OCI-LY7 (cell line): ENCODE measurements around the gene RNF145. TPM values are rescaled to one million over a fixed set of nuclear protein-coding genes. Genes with fewer than 3 reads are reported as not detected.

Experiments used
- BruUV-seq: library from RNA; stranded (reverse); fragments of 400-500 nt; replicated peaks from 2 replicates; lab custom pipeline; 2021; lab: Mats Ljungman, UMichigan
- CTCF ChIA-PET: fragments of 300-600 bp; sonication (Branson Sonifier 250); formaldehyde crosslinking; loops from one replicate; lab custom pipeline; 2022; ENCODE audit warnings: antibody characterized with exemption; ENCODE audit not compliant: unreplicated experiment; lab: Charles Lee
- POLR2A ChIA-PET: fragments of 300-600 bp; sonication (Branson Sonifier 250); formaldehyde crosslinking; loops from one replicate; lab custom pipeline; 2022; ENCODE audit warnings: antibody characterized with exemption; lab: Charles Lee
- DNase-seq: peaks from one replicate; pipeline ENCODE4 v3.0.0-alpha.2; 2015; ENCODE audit warnings: low spot score
- H2AFZ ChIP-seq: fragments of 200-600 bp; sonication (generic), shearing (Covaris generic); 2 replicates; pipeline ENCODE4 v1.6.1; 2014; ENCODE audit warnings: mild to moderate bottlenecking, antibody characterized with exemption, low read length, moderate library complexity
- H3K27ac ChIP-seq: fragments of 200-600 bp; sonication (generic); 2 replicates; pipeline ENCODE4 v1.5.1; 2014; ENCODE audit warnings: mixed run types, low read depth, mild to moderate bottlenecking, moderate library complexity, low read length, inconsistent platforms; ENCODE audit not compliant: poor library complexity, severe bottlenecking
- H3K36me3 ChIP-seq: fragments of 200-600 bp; sonication (generic); 2 replicates; pipeline ENCODE4 v1.6.1; 2014; ENCODE audit warnings: mild to moderate bottlenecking, antibody characterized with exemption, low read length, moderate library complexity, mixed read lengths; ENCODE audit not compliant: insufficient read depth
- H3K4me1 ChIP-seq: fragments of 200-600 bp; sonication (generic); 2 replicates; pipeline ENCODE4 v1.5.1; 2014; ENCODE audit warnings: mild to moderate bottlenecking, low read length; ENCODE audit not compliant: insufficient read depth, poor library complexity, severe bottlenecking
- H3K4me2 ChIP-seq: fragments of 200-600 bp; sonication (generic); 2 replicates; pipeline ENCODE4 v1.6.1; 2014; ENCODE audit warnings: mild to moderate bottlenecking, low read length
- H3K4me3 ChIP-seq: fragments of 200-600 bp; sonication (generic); 2 replicates; pipeline ENCODE4 v1.5.1; 2014; ENCODE audit warnings: mild to moderate bottlenecking, low read depth, low read length; ENCODE audit not compliant: poor library complexity, severe bottlenecking
- H3K79me2 ChIP-seq: fragments of 200-600 bp; sonication (generic); 2 replicates; pipeline ENCODE4 v1.6.1; 2016; ENCODE audit warnings: low read depth, mild to moderate bottlenecking, low read length, moderate library complexity, mixed read lengths; ENCODE audit not compliant: insufficient read depth
- H3K9me2 ChIP-seq: fragments of 200-600 bp; sonication (generic); 2 replicates; pipeline ENCODE4 v1.6.1; 2016; ENCODE audit warnings: mild to moderate bottlenecking, low read length, mixed read lengths; ENCODE audit not compliant: insufficient read depth
- H3K9me3 ChIP-seq: fragments of 200-600 bp; sonication (generic); 2 replicates; pipeline ENCODE4 v1.6.1; 2014; ENCODE audit warnings: mild to moderate bottlenecking, mixed run types, low read length, mixed read lengths
- H4K20me1 ChIP-seq: fragments of 200-600 bp; sonication (generic); 2 replicates; pipeline ENCODE4 v1.6.1; 2014; ENCODE audit warnings: mild to moderate bottlenecking, antibody characterized with exemption, low read length, moderate library complexity, mixed read lengths; ENCODE audit not compliant: insufficient read depth
- EZH2phosphoT487 ChIP-seq: fragments of 200-600 bp; sonication (generic); IDR thresholded peaks from 2 replicates; pipeline ENCODE4 v1.6.1; 2018; ENCODE audit warnings: low read depth, borderline replicate concordance, mild to moderate bottlenecking, mixed run types, antibody characterized with exemption, low read length, moderate library complexity, mixed read lengths
- intact Hi-C: fragments of 100-400 bp; cut with micrococcal nuclease; formaldehyde crosslinking; loops from one replicate; pipeline ENCODE4 v1.10.0; 2022; ENCODE audit not compliant: unreplicated experiment
- total RNA-seq, 2 experiments: library from RNA; depleted of rRNA in 1 of 2; stranded (reverse); fragments of >200 nt in 1 of 2; shearing (Covaris generic) in 1 of 2; gene quantifications; 2 replicates each; pipeline ENCODE4 v1.2.3, GENCODE V29; 2014 to 2022
- TF ChIP-seq, protein P1 (sequence below): fragments of 200-600 bp; sonication (generic); conservative IDR thresholded peaks from 2 replicates; pipeline ENCODE4 v1.5.1; 2014; ENCODE audit warnings: mild to moderate bottlenecking, antibody characterized with exemption, low read length, moderate library complexity, mixed read lengths

Gene RNF145
- total RNA-seq, 2 experiments from 2014 or later: 18.6 to 34.9 TPM

DNA sequence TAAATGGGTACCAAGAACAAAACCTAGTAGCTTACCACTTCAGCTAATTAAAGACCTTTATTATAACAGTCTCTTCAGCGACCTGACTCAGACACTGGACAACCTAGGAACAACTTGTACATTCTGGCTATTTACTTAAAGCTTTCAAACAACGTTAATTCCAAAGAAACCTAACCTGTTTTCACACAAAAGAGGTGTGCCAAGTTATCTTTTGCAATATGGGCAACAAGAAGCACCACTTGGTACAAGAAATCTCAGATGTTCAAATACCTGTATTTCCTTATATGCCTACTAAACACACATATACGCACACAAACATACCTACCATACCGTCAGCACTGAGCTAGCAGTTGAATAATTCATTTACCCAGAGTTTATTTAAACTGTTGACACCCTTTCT is 23.0 kb downstream of the RNF145 start:
- Histone ChIP-seq H3K9me3 (no peaks in the 10 kb centered on the region), H3K4me2 (no peak overlapping the region), H3K4me3 (no peak overlapping the region), H3K36me3 (peaks cover 70% of the 10 kb centered on the region), H3K79me2 (peaks cover 7% of the 10 kb centered on the region; the same call in 1 of the 2 replicates), H3K9me2 (no peaks in the 10 kb centered on the region), H3K4me1 (no peaks in the 10 kb centered on the region), H3K27ac (no peak overlapping the region), H2AFZ (no peak overlapping the region), H4K20me1 (no peaks in the 10 kb centered on the region)
- BruUV-seq: no TSS peak
- intact Hi-C loops: no loop called here
- no peak for DNase-seq
- ChIA-PET CTCF (no interaction called here), POLR2A (interaction anchor here (1.1 to 3.2 kb wide), 3 partner anchors 11 to 23 kb away, joined by 4 to 9 read pairs (median 5); no protein-coding TSS in a partner anchor)
- TF ChIP-seq, protein P1, sequence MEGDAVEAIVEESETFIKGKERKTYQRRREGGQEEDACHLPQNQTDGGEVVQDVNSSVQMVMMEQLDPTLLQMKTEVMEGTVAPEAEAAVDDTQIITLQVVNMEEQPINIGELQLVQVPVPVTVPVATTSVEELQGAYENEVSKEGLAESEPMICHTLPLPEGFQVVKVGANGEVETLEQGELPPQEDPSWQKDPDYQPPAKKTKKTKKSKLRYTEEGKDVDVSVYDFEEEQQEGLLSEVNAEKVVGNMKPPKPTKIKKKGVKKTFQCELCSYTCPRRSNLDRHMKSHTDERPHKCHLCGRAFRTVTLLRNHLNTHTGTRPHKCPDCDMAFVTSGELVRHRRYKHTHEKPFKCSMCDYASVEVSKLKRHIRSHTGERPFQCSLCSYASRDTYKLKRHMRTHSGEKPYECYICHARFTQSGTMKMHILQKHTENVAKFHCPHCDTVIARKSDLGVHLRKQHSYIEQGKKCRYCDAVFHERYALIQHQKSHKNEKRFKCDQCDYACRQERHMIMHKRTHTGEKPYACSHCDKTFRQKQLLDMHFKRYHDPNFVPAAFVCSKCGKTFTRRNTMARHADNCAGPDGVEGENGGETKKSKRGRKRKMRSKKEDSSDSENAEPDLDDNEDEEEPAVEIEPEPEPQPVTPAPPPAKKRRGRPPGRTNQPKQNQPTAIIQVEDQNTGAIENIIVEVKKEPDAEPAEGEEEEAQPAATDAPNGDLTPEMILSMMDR: no peak
- TF ChIP-seq EZH2phosphoT487: no peak

GRCh38 chr5:159185773-159186172 is 23.6 kb downstream of the RNF145 start:
- Histone ChIP-seq H2AFZ (no peak overlapping the region), H3K4me3 (no peak overlapping the region), H3K4me2 (no peak overlapping the region), H3K27ac (no peak overlapping the region), H3K4me1 (no peaks in the 10 kb centered on the region), H3K9me3 (no peaks in the 10 kb centered on the region), H3K36me3 (peaks cover 70% of the 10 kb centered on the region), H3K79me2 (peaks cover 8% of the 10 kb centered on the region; the same call in 1 of the 2 replicates), H4K20me1 (no peaks in the 10 kb centered on the region), H3K9me2 (no peaks in the 10 kb centered on the region)
- no TSS peak for BruUV-seq
- TF ChIP-seq, protein P1: no peak
- TF ChIP-seq EZH2phosphoT487: no peak
- no peak for DNase-seq
- ChIA-PET CTCF (interaction anchor here (0.6 kb wide), 1 partner anchor 612 kb away, joined by 3 read pairs; no protein-coding TSS in a partner anchor), POLR2A (interaction anchor here (1.1 to 3.2 kb wide), 3 partner anchors 12 to 22 kb away, joined by 4 to 9 read pairs (median 5); no protein-coding TSS in a partner anchor)
- intact Hi-C loops: no loop called here

DNA sequence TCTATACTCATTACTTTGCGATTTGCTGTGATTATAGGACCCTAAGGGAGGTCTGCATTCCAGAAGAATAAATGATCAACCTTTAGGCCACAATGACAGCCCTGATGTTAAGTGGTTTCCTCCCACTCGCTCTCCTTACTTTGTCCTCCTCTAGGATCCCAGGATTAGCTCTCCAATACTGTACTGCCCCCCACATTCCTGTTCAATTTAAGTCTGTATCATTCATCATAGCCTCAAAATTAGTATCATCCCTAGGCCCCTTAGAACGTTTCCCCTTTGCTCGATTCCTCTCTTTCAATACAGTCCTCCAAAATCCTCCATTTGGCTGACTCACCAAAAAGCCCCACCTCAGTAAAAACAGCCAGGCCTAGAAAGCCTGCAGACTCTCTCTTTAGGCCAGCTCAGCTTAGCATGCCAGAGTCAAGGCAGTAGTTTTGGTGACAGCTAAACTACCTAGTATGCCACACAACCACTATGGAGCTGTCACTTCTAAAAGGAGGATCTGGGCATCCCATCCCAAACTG is 24.4 kb downstream of the RNF145 start:
- H3K9me3 ChIP-seq: no peaks in the 10 kb centered on the region
- ChIA-PET CTCF (interaction anchor here (0.6 kb wide), 1 partner anchor 612 kb away, joined by 3 read pairs; no protein-coding TSS in a partner anchor), POLR2A (interaction anchor here (1.2 to 3.2 kb wide), 2 partner anchors 13 to 22 kb away, joined by 3 to 9 read pairs; no protein-coding TSS in a partner anchor)
- H3K4me3 ChIP-seq: no peak overlapping the region
- no peaks in the 10 kb centered on the region for H4K20me1 ChIP-seq
- H2AFZ ChIP-seq: no peak overlapping the region
- H3K9me2 ChIP-seq: no peaks in the 10 kb centered on the region
- BruUV-seq: no TSS peak
- TF ChIP-seq, protein P1: no peak
- H3K36me3 ChIP-seq: peaks cover 69% of the 10 kb centered on the region
- no peak overlapping the region for H3K27ac ChIP-seq
- H3K4me1 ChIP-seq: no peaks in the 10 kb centered on the region
- H3K4me2 ChIP-seq: no peak overlapping the region
- DNase-seq: no peak
- intact Hi-C loops: no loop called here
- peaks cover 8% of the 10 kb centered on the region; the same call in 1 of the 2 replicates for H3K79me2 ChIP-seq
